ENCODE measurements around the gene RPL7A. TPM values are rescaled to one million over a fixed set of nuclear protein-coding genes. Genes with fewer than 3 reads are reported as not detected.

The RPL7A gene
- total RNA-seq, 1 donor, result 1,651 TPM

DNA sequence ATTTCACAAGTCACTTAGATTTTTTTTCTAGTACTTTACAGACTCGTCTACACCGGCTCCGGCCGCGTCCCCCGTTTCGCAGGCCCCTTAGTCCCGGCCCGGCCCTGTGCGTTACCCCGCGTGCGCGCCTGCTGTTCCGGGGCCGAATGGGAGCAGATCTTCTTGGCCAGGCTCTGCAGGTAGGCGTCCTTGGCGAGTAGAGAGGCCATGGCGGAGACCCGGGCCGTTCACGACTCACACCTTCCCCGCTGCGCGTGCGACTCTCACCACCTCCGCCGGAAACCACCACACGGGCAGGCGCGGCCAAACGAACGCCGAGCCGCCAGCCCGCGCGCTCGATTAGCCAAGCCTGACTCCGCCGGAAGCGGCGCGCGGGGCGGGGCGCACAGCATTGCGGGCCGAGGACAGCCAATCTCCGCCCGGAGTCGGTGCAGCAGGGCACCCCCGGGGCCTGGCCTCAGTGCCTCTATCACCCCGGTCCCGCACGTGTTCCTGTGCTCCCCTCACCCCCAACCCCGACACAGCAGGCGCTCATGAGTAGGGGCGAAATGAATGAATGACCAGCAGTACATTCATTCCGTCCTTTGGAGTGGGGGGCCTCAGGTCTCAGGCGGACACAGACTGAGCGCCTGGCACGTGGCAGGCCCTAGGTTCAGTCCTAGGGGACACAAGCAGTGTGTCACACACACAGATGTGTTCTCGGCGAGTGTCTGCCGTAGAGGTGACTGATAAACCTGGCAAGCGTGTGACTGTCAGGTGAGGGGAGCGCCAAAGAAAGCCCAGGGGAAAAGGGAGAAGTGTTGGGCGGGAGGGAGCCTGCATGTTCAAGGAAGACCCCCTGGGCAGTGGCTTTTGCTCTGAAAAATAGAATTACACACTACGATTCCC is 11.8 kb upstream of the RPL7A start, which contains the start of gene SURF6:
Gene SURF6, minus strand, starts transcription at position 265 of the 888 bp plus-strand sequence. Its CDS starts 56 bp downstream, at position 209.
- peak; percentile 85 for DNase-seq (ENCODE audit: low read depth)
- H3K4me3 ChIP-seq (ENCODE audit: low read depth, low read length), result peak within 1 kb of the TSS; percentile 89
- TF ChIP-seq, protein P1, sequence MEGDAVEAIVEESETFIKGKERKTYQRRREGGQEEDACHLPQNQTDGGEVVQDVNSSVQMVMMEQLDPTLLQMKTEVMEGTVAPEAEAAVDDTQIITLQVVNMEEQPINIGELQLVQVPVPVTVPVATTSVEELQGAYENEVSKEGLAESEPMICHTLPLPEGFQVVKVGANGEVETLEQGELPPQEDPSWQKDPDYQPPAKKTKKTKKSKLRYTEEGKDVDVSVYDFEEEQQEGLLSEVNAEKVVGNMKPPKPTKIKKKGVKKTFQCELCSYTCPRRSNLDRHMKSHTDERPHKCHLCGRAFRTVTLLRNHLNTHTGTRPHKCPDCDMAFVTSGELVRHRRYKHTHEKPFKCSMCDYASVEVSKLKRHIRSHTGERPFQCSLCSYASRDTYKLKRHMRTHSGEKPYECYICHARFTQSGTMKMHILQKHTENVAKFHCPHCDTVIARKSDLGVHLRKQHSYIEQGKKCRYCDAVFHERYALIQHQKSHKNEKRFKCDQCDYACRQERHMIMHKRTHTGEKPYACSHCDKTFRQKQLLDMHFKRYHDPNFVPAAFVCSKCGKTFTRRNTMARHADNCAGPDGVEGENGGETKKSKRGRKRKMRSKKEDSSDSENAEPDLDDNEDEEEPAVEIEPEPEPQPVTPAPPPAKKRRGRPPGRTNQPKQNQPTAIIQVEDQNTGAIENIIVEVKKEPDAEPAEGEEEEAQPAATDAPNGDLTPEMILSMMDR (IDR thresholded peaks at IDR 0.05; ENCODE audit: insufficient read depth, low read depth, low read length), result no peak

DNA sequence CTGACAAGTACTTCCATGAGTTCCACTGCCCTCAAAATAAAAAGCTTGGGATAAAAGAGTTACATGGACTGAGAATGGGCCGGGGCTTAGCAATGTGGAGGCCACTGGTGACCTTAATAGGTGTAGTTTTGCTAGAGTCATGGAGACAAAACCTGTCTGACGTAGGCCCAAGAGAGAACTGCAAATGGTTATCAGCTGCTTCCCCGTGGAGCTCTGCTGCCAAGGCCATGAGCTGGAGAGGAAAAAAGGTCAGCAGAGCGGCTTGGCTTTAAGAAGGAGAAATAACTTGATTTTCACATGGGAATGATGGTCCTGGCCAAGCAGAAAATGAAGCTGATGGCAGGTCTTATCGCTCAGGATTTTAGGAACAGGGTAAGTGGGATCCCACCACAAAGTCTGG is 8.4 kb upstream of the RPL7A start:
- H3K4me3 ChIP-seq (ENCODE audit: low read depth, low read length), result no peak overlapping the region
- DNase-seq (ENCODE audit: low read depth), result no peak
- TF ChIP-seq, protein P1 (IDR thresholded peaks at IDR 0.05; ENCODE audit: insufficient read depth, low read depth, low read length), result no peak

DNA sequence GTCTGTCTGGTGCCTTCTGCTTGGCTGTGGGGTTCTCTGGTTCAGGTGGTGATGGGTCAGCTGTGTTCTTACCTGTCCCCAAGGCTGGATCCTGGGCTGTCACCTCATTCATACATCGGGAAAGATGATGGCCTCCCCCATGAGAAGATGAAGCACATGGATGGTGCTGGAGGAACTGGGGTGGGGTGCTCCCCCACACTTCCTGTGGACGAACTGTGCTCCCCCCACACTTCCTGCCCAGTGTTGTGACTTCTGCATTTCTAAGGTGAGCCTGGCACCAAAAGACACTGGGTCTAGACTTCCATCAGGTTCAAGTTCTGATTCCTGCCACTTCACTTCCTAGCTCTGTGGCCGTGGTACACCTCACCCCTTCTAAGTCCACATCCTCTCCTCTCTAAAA is 7.8 kb upstream of the RPL7A start:
- TF ChIP-seq, protein P1 (IDR thresholded peaks at IDR 0.05; ENCODE audit: insufficient read depth, low read depth, low read length), result no peak
- no peak for DNase-seq (ENCODE audit: low read depth)
- no peak overlapping the region for H3K4me3 ChIP-seq (ENCODE audit: low read depth, low read length)

DNA sequence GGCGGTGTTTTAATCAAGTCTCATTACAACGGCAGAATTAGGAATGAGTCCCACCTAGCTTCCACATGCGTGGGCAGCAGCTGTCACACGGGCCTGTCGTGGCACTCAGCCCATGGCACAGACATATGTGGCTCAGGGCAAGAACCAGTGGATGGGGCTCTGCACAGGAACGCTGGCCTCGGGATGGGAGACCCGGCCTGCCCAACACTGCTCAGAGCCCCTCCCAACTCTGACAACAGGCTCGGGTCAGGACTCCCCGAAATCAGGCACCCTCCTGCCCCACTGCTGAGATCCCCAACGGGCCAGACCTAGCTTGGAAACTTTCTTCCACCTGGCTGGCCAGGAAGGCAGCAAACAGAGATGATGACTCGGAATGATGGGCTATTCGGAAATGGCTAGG is 7.1 kb upstream of the RPL7A start:
- DNase-seq (ENCODE audit: low read depth), result no peak
- TF ChIP-seq, protein P1 (IDR thresholded peaks at IDR 0.05; ENCODE audit: insufficient read depth, low read depth, low read length), result no peak
- no peak overlapping the region for H3K4me3 ChIP-seq (ENCODE audit: low read depth, low read length)

DNA sequence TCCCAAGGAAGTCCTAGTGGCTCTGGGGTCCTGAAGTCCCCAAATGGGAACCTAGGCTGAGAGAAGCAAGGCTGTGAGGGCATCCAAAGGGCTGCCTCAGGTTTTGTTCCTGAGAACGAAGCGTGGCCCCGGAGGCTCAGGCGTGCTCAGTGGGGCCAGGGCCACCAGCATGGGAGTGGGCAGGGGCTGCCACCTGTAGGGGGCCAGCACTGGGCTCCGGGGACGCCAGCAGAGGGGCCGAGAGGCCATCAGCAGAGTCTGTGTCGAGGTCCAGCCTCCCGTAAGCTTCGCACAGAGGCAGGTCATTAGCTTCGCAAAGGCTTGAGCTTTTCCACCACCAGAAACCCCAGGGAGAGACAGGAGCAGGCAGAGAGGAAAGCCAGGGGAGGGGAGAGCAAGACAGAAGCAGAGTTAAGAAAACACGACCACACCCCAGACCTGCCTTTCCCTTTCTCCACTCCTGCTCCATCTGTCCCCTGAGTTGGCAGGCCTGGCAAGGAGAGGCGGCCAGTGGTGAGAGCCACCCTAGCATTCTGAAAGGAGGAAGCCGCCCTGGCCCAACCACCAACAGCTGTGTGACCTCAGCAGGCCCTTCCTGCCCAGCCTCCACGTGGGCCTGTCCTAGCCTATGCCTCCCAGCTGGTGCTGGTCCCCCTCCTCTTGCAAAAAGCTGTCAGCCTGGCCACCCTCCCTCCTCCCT is 6.5 kb upstream of the RPL7A start:
- H3K4me3 ChIP-seq (ENCODE audit: low read depth, low read length), result no peak overlapping the region
- TF ChIP-seq, protein P1 (IDR thresholded peaks at IDR 0.05; ENCODE audit: insufficient read depth, low read depth, low read length), result no peak
- no peak for DNase-seq (ENCODE audit: low read depth)

DNA sequence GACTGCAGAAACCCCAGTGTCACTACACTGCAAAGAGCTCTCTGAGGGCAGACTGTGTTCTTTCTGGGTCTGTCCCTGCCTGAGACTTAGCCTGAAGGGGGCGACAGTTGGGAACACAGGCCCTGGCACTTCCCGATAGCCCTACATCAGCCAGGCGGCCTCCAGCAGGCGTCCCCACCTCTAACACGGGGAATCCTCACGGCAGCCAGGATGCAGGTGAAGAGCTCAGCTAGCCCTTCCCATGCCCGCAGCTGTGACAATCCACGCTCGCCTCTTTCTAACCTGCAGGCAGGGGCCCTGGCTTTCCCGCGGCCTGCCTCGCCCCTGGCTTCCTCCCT is 6.0 kb upstream of the RPL7A start:
- DNase-seq (ENCODE audit: low read depth), result no peak
- TF ChIP-seq, protein P1 (IDR thresholded peaks at IDR 0.05; ENCODE audit: insufficient read depth, low read depth, low read length), result peak; percentile 30
- H3K4me3 ChIP-seq (ENCODE audit: low read depth, low read length), result no peak overlapping the region
